ENCODE data around the gene PGAP6.

The PGAP6 gene

GRCh38 chr16:401468-402348 is 19.9 kb upstream of the PGAP6 start, which contains the start of gene DECR2:
TSS of gene DECR2 (plus strand) at chr16:401885. CDS start at chr16:401964, 79 bp downstream.
- peak within 1 kb of the TSS; percentile 64 for H3K4me3 ChIP-seq (ENCODE audit: low read depth, low read length)
- TF ChIP-seq, protein P1, sequence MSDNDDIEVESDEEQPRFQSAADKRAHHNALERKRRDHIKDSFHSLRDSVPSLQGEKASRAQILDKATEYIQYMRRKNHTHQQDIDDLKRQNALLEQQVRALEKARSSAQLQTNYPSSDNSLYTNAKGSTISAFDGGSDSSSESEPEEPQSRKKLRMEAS (IDR thresholded peaks at IDR 0.05; ENCODE audit: low read depth, low read length) = peak; percentile 74
- TF ChIP-seq POLR2A (IDR thresholded peaks at IDR 0.05; ENCODE audit: extremely low read depth, insufficient read length) (peak; percentile 66), MYC (IDR thresholded peaks at IDR 0.05; ENCODE audit: low read depth, low read length) (0 out of 2 replicates have a peak, but pooled peaks have one; percentile 17)
- TF ChIP-seq, protein P2, sequence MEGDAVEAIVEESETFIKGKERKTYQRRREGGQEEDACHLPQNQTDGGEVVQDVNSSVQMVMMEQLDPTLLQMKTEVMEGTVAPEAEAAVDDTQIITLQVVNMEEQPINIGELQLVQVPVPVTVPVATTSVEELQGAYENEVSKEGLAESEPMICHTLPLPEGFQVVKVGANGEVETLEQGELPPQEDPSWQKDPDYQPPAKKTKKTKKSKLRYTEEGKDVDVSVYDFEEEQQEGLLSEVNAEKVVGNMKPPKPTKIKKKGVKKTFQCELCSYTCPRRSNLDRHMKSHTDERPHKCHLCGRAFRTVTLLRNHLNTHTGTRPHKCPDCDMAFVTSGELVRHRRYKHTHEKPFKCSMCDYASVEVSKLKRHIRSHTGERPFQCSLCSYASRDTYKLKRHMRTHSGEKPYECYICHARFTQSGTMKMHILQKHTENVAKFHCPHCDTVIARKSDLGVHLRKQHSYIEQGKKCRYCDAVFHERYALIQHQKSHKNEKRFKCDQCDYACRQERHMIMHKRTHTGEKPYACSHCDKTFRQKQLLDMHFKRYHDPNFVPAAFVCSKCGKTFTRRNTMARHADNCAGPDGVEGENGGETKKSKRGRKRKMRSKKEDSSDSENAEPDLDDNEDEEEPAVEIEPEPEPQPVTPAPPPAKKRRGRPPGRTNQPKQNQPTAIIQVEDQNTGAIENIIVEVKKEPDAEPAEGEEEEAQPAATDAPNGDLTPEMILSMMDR (IDR thresholded peaks at IDR 0.05; ENCODE audit: low read depth, low read length) = peak; percentile 23
- peak; percentile 86 for DNase-seq (ENCODE audit: low read depth)

- peak overlapping the region; percentile 64 for H3K4me3 ChIP-seq (ENCODE audit: low read depth, low read length)
- DNase-seq (ENCODE audit: low read depth) = no peak
- TF ChIP-seq POLR2A (IDR thresholded peaks at IDR 0.05; ENCODE audit: extremely low read depth, insufficient read length) (no peak), MYC (IDR thresholded peaks at IDR 0.05; ENCODE audit: low read depth, low read length) (no peak)
- TF ChIP-seq, protein P2 (IDR thresholded peaks at IDR 0.05; ENCODE audit: low read depth, low read length) = no peak
- TF ChIP-seq, protein P1 (IDR thresholded peaks at IDR 0.05; ENCODE audit: low read depth, low read length) = no peak
Measured at GRCh38 chr16:400061-400591, 18.3 kb upstream of the PGAP6 start.

- no peak for DNase-seq (ENCODE audit: low read depth)
- no peak for TF ChIP-seq POLR2A (IDR thresholded peaks at IDR 0.05; ENCODE audit: extremely low read depth, insufficient read length)
- TF ChIP-seq MYC (IDR thresholded peaks at IDR 0.05; ENCODE audit: low read depth, low read length) = no peak
- TF ChIP-seq, protein P1 (IDR thresholded peaks at IDR 0.05; ENCODE audit: low read depth, low read length) = no peak
- TF ChIP-seq, protein P2 (IDR thresholded peaks at IDR 0.05; ENCODE audit: low read depth, low read length) = no peak
- no peak overlapping the region for H3K4me3 ChIP-seq (ENCODE audit: low read depth, low read length)
Measured at GRCh38 chr16:399340-400019, 17.7 kb upstream of the PGAP6 start.

GRCh38 chr16:398561-399339 is 17.0 kb upstream of the PGAP6 start:
- no peak overlapping the region for H3K4me3 ChIP-seq (ENCODE audit: low read depth, low read length)
- no peak for DNase-seq (ENCODE audit: low read depth)
- no peak for TF ChIP-seq POLR2A (IDR thresholded peaks at IDR 0.05; ENCODE audit: extremely low read depth, insufficient read length)
- TF ChIP-seq, protein P2 (IDR thresholded peaks at IDR 0.05; ENCODE audit: low read depth, low read length) = no peak
- TF ChIP-seq, protein P1 (IDR thresholded peaks at IDR 0.05; ENCODE audit: low read depth, low read length) = no peak
- TF ChIP-seq MYC (IDR thresholded peaks at IDR 0.05; ENCODE audit: low read depth, low read length) = no peak

GRCh38 chr16:397736-398332 is 16.1 kb upstream of the PGAP6 start:
- no peak overlapping the region for H3K4me3 ChIP-seq (ENCODE audit: low read depth, low read length)
- no peak for DNase-seq (ENCODE audit: low read depth)
- TF ChIP-seq, protein P1 (IDR thresholded peaks at IDR 0.05; ENCODE audit: low read depth, low read length) = no peak
- TF ChIP-seq, protein P2 (IDR thresholded peaks at IDR 0.05; ENCODE audit: low read depth, low read length) = no peak
- TF ChIP-seq POLR2A (IDR thresholded peaks at IDR 0.05; ENCODE audit: extremely low read depth, insufficient read length) (no peak), MYC (IDR thresholded peaks at IDR 0.05; ENCODE audit: low read depth, low read length) (no peak)

Data from NB4 (cell line).